ENCODE measurements around the gene PTPN14. TPM values are rescaled to one million over a fixed set of nuclear protein-coding genes. Genes with fewer than 3 reads are reported as not detected.

PTPN14 gene
- total RNA-seq, 2 donors from 2014 or later = 0.05 to 0.14 TPM

GRCh38 chr1:214553142-214553710, 1.8 kb upstream of the PTPN14 start:
- peaks cover 33 to 47% of the 10 kb centered on the region in 2 donors for H3K27me3 Mint-ChIP-seq
- DNase-seq (ENCODE audit: low spot score) = no peak
- H3K27ac Mint-ChIP-seq = no peak overlapping the region
- H3K36me3 Mint-ChIP-seq = no peaks in the 10 kb centered on the region
- no peaks in the 10 kb centered on the region for H3K4me1 Mint-ChIP-seq (ENCODE audit: low read depth in 2 of 2)
- no peaks in the 10 kb centered on the region for H3K9me3 Mint-ChIP-seq
- no peak for ATAC-seq
- no peak overlapping the region for H3K4me3 Mint-ChIP-seq

GRCh38 chr1:214552174-214552608, 789 bp upstream of the PTPN14 start:
- Mint-ChIP-seq H3K27me3 (peaks cover 35 to 57% of the 10 kb centered on the region in 2 donors), H3K4me3 (no peak overlapping the region), H3K36me3 (no peaks in the 10 kb centered on the region), H3K27ac (no peak overlapping the region), H3K4me1 (ENCODE audit: low read depth in 2 of 2) (no peaks in the 10 kb centered on the region), H3K9me3 (no peaks in the 10 kb centered on the region)
- ATAC-seq (no peak), DNase-seq (ENCODE audit: low spot score) (no peak)

DNA sequence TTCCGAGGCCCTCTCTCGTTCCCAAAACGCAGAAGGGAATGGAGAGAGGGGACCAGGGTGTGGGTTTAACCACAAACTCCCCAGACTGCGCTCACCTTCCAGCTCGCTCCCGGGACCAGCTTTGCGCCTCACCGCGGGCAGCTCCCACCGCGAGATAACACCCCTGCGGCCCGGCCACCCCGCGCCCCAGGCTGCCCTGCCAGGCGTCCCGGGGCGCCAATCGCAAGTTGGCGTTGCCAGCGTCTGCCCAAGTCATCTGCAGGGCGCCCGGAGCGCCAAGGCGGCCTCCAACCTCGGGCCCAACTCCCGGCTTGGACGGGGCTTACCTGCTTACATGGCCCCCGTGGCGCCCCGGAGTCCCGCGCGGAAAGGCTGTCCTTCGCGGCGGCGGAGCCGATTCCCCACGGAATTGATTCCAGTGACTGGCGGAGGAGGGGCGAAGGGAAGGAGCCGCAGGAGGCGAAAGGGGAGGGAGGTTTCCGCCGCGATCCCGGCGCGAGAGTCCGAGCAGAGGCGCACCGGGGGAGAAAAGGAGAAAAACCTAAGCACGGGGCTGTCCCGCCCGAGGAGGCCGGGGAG, 456 bp downstream of the PTPN14 start:
- Mint-ChIP-seq H3K4me1 (ENCODE audit: low read depth in 2 of 2) (no peaks in the 10 kb centered on the region), H3K4me3 (no peak overlapping the region), H3K9me3 (no peaks in the 10 kb centered on the region), H3K27ac (no peak overlapping the region), H3K36me3 (no peaks in the 10 kb centered on the region), H3K27me3 (peaks cover 37 to 55% of the 10 kb centered on the region in 2 donors)
- peak in 1 of 2 donors; percentile 33 for ATAC-seq
- no peak for DNase-seq (ENCODE audit: low spot score)

DNA sequence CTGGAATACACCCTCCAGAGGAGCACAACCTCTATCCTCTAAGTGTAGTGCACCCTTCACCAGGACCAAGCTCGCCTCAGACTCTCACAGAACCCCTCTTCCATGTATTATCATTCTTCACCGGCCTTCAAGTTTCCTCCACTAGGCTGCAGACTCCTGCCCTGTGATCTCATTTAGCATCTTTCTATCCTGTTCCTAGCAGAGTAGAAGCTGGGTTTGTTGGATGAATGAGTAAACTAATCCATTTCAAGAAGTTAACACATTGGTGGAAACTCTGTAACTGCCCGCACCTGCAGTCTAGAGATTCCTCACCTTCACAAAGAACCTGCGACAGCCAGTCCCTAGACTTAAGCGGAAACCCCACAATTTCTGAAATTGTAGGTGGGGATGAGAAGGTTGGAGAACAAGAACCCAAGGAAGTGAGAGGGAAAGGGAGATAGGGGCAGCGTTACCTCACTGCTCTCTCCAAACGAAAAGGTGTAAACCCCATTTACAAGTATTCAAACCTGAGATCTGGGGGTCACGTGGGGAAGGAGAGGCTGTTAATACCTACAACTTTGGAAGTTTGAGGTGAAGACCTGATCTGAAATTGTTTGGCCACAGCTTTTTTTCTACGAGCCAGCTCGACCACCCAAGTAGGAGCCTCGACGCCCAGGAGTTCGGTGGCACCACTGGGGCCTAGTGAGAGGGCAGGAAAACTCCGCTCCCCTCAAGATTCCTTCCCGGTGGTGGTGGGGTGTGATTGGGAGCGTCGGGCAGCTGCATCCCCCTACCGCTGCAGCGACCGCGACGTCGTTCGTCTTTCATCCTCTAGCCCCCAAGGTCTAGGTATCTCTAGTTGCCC, 1.2 kb downstream of the PTPN14 start:
- Mint-ChIP-seq H3K27me3 (peaks cover 31 to 53% of the 10 kb centered on the region in 2 donors), H3K9me3 (no peaks in the 10 kb centered on the region), H3K27ac (no peak overlapping the region), H3K4me3 (no peak overlapping the region), H3K4me1 (ENCODE audit: low read depth in 2 of 2) (no peaks in the 10 kb centered on the region), H3K36me3 (no peaks in the 10 kb centered on the region)
- DNase-seq (ENCODE audit: low spot score) (no peak), ATAC-seq (no peak)

- Mint-ChIP-seq H3K27ac (no peak overlapping the region), H3K36me3 (no peaks in the 10 kb centered on the region), H3K4me1 (ENCODE audit: low read depth in 2 of 2) (no peaks in the 10 kb centered on the region), H3K27me3 (peaks cover 34 to 53% of the 10 kb centered on the region in 2 donors), H3K4me3 (no peak overlapping the region), H3K9me3 (no peaks in the 10 kb centered on the region)
- no peak for DNase-seq (ENCODE audit: low spot score)
- ATAC-seq = no peak
These were observed 1.8 kb downstream of the PTPN14 start for GRCh38 chr1:214549604-214550003.

- no peak for ATAC-seq
These were observed 2.4 kb downstream of the PTPN14 start for GRCh38 chr1:214548988-214549387.

DNA sequence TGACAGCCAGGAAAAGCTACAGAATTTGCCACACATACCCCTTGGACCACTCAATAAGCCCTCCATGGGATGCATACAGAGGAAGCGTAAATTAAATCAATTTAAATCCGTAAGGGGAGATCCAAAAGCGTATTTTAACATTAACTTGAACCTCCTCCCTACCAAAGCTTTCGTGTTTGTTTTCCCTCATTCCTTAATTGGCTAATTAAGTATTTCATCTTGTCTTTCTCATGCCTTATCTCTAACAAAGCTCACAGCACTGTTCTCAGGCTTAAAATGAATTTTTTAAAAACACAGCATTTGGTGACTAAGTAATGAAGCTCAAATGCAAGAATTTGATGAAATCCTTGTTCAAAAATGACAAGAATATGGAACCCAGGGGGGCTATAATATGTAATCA, 3.1 kb downstream of the PTPN14 start:
- Mint-ChIP-seq H3K9me3 (no peaks in the 10 kb centered on the region), H3K4me1 (ENCODE audit: low read depth in 2 of 2) (no peaks in the 10 kb centered on the region), H3K4me3 (no peak overlapping the region), H3K27ac (no peak overlapping the region), H3K36me3 (no peaks in the 10 kb centered on the region), H3K27me3 (peaks cover 32 to 52% of the 10 kb centered on the region in 2 donors)
- DNase-seq (ENCODE audit: low spot score) (no peak), ATAC-seq (no peak)

More at GRCh38 chr1:214548988-214549387, 2.4 kb downstream of the PTPN14 start:
- no peaks in the 10 kb centered on the region for H3K36me3 Mint-ChIP-seq
- H3K27ac Mint-ChIP-seq = no peak overlapping the region
- H3K9me3 Mint-ChIP-seq = no peaks in the 10 kb centered on the region
- H3K27me3 Mint-ChIP-seq = peaks cover 35 to 55% of the 10 kb centered on the region in 2 donors
- H3K4me3 Mint-ChIP-seq = no peak overlapping the region
- no peaks in the 10 kb centered on the region for H3K4me1 Mint-ChIP-seq (ENCODE audit: low read depth in 2 of 2)
- no peak for DNase-seq (ENCODE audit: low spot score)

GRCh38 chr1:214547747-214548146, 3.7 kb downstream of the PTPN14 start:
- Mint-ChIP-seq H3K4me1 (ENCODE audit: low read depth in 2 of 2) (no peaks in the 10 kb centered on the region), H3K36me3 (no peaks in the 10 kb centered on the region), H3K4me3 (no peak overlapping the region), H3K27me3 (peaks cover 29 to 51% of the 10 kb centered on the region in 2 donors), H3K9me3 (no peaks in the 10 kb centered on the region), H3K27ac (no peak overlapping the region)
- DNase-seq (ENCODE audit: low spot score) = no peak
- ATAC-seq = no peak

DNA sequence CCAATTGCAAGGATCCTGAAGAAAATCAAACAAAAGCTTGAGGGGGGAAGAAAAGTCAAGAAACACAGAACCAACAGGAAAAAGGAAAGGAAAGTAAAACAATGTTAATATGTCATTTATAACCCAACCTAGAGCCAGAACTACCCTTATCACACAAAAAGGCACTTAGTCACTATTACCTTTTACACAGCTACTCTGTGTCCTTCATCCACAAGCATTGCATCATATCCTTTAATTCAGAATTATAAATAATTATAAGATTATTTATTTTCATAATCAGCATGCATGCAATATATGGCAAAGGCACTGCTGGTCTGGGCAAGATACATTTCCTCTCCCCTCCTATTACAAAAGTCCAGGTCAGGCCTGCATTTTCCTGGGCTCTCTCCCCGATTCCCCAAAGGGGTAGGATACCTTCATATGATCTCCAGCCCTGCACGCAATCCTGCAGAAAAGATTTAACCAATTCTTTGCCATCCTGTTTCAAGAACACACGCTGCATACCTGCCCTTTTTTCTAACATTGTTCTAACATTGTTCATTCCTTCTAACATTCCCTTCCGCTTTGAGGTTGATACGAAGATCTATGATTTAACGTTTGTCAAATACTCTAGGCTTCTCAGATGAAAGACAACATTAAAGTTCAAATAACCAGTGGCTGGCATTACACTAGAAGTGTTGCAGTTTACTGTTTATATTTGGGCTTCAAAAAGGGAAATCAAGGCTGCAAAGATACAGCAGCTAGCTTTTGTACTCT, 4.3 kb downstream of the PTPN14 start:
- H3K27me3 Mint-ChIP-seq = peaks cover 27 to 51% of the 10 kb centered on the region in 2 donors
- no peaks in the 10 kb centered on the region for H3K4me1 Mint-ChIP-seq (ENCODE audit: low read depth in 2 of 2)
- DNase-seq (ENCODE audit: low spot score) = no peak
- no peak for ATAC-seq
- H3K36me3 Mint-ChIP-seq = no peaks in the 10 kb centered on the region
- no peaks in the 10 kb centered on the region for H3K9me3 Mint-ChIP-seq
- H3K27ac Mint-ChIP-seq = no peak overlapping the region
- H3K4me3 Mint-ChIP-seq = no peak overlapping the region

DNA sequence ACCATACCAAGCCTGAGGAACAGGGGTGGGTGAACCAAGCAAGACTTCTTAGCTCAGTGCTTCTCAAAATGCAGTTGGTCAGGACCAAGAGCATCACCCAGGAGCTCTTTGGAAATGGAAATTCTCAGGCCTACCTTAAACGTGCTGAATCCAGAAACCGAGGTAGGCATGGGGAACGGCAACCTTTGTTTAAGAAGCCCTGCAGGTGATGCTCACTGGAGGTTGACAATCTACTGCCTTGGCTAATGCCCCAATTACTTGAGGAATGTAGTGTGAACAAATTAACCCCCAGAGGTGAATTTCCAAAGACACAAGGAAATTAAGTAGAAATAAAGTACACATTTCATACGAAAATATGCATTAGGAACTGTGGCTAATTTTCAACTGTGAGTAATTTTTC, 5.3 kb downstream of the PTPN14 start:
- Mint-ChIP-seq H3K27me3 (peaks cover 28 to 52% of the 10 kb centered on the region in 2 donors), H3K4me1 (ENCODE audit: low read depth in 2 of 2) (no peaks in the 10 kb centered on the region), H3K27ac (no peak overlapping the region), H3K4me3 (no peak overlapping the region), H3K36me3 (no peaks in the 10 kb centered on the region), H3K9me3 (no peaks in the 10 kb centered on the region)
- ATAC-seq (no peak), DNase-seq (ENCODE audit: low spot score) (no peak)

DNA sequence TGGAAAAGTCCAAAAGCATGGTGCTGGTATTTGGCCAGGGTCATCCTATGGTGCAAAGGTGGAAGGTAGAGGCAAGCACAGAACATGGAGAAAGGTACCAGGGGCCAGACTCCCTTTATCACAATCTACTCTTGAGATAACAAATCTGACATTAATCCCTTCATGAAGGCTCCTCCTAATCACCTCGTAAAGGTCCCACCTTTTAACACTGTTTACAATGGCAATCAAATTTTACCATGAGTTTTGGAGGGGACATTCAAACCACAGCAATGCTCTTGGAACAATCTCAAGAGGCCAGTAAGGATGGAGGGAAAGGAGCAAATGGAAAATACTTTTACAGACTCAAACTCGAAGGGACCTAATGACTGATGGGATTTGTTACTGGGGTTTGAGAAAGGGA, 6.1 kb downstream of the PTPN14 start:
- Mint-ChIP-seq H3K27ac (no peak overlapping the region), H3K9me3 (no peaks in the 10 kb centered on the region), H3K4me1 (ENCODE audit: low read depth in 2 of 2) (no peaks in the 10 kb centered on the region), H3K36me3 (no peaks in the 10 kb centered on the region), H3K27me3 (peaks cover 29 to 50% of the 10 kb centered on the region in 2 donors), H3K4me3 (no peak overlapping the region)
- DNase-seq (ENCODE audit: low spot score) (no peak), ATAC-seq (no peak)

GRCh38 chr1:214544791-214545190, 6.6 kb downstream of the PTPN14 start:
- H3K27ac Mint-ChIP-seq = no peak overlapping the region
- H3K36me3 Mint-ChIP-seq = no peaks in the 10 kb centered on the region
- H3K27me3 Mint-ChIP-seq = peaks cover 24 to 45% of the 10 kb centered on the region in 2 donors
- H3K9me3 Mint-ChIP-seq = no peaks in the 10 kb centered on the region
- H3K4me1 Mint-ChIP-seq (ENCODE audit: low read depth in 2 of 2) = no peaks in the 10 kb centered on the region
- ATAC-seq (no peak), DNase-seq (ENCODE audit: low spot score) (no peak)
- no peak overlapping the region for H3K4me3 Mint-ChIP-seq

DNA sequence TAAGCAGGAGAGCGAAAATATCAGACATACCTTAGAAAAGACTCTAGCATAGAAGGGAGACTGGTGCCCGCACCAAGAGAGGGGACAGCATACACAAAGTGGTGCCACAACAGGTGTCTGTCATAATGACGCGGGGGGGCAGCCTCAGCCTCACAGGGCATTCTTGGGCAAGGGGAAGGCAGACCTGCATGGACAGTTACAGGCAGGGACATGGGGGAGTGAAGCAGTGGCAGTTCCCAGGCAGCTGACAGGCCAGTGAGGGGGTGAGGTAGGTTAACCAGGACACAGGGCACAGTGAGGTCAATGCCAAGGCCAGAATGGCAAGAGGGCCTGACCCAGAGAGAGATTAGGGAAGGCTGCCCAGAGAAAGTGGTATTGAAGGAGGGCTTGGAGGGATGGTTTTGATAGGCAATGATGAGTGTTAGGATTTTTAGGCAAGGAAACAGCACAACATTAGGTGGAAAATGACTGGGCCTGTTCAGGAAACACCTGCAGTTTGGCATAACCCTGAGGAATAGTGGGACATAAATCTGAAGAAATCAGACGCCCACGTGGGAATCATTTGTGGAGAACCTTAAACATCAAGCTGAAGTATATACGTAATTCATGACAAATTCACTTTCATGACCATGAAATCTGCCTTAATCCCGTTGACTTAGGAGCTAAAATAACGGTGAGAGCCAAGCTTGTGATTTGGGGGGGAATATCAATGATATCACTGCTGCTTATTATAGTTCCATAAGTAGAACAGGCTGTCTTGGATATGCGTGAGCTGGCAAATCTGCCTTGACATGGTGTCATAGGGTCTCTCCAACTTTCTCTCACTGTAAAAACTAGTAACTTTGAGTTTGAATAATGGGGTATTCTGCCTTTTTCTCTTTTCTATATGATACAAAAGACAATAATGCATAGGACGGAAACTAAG, 8.9 kb downstream of the PTPN14 start:
- H3K27ac Mint-ChIP-seq = no peak overlapping the region
- DNase-seq (ENCODE audit: low spot score) = no peak
- H3K4me3 Mint-ChIP-seq = no peak overlapping the region
- no peaks in the 10 kb centered on the region for H3K4me1 Mint-ChIP-seq (ENCODE audit: low read depth in 2 of 2)
- peaks cover 18 to 33% of the 10 kb centered on the region in 2 donors for H3K27me3 Mint-ChIP-seq
- peak in 1 of 2 donors; percentile 48 for ATAC-seq
- no peaks in the 10 kb centered on the region for H3K9me3 Mint-ChIP-seq
- H3K36me3 Mint-ChIP-seq = no peaks in the 10 kb centered on the region

Measured in natural killer cell treated with Interleukin-12 subunit alpha and Interleukin-12 subunit beta and Interleukin-15 and Interleukin-18, amount 100 ng/mL, for 72 hours (primary cell).